GM10266 (cell line): ENCODE measurements around the gene GATAD2A.
"Not testable (repeated sequence)": the region's sequence is repeated elsewhere in the genome, so short reads cannot be mapped to it uniquely, and the experiment has no call there.

Experiments
- DNase-seq: peaks from one replicate; pipeline ENCODE4 v3.0.0; 2012; ENCODE audit errors: extremely low spot score
- TF ChIP-seq, protein P1 (sequence below): IDR thresholded peaks from 2 replicates; pipeline ENCODE4 v1.5.1; 2012; ENCODE audit warnings: mild to moderate bottlenecking, low read depth; ENCODE audit not compliant: control insufficient read depth, insufficient read depth; ENCODE audit errors: missing control alignments

The GATAD2A gene

DNA sequence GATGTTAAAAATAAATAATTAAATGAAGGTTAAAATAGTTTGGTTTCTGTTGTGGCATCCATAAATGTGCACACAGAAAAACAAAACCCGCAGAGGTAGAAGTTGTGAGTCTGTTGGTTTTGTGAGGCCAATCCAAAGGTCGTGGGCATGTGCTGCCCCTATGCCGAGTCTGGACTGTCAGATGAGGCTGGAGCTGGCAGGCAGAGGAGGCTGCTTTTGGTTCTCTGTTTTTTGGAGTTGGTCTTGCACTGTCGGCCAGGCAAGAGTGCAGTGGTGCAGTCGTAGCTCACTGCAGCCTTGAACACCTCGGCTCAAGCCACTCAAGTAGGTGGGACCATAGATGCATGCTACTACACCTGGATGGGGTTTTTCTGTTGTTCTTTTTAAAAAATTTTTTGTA, 66.2 kb downstream of the GATAD2A start:
- DNase-seq, result no peak
- TF ChIP-seq, protein P1, sequence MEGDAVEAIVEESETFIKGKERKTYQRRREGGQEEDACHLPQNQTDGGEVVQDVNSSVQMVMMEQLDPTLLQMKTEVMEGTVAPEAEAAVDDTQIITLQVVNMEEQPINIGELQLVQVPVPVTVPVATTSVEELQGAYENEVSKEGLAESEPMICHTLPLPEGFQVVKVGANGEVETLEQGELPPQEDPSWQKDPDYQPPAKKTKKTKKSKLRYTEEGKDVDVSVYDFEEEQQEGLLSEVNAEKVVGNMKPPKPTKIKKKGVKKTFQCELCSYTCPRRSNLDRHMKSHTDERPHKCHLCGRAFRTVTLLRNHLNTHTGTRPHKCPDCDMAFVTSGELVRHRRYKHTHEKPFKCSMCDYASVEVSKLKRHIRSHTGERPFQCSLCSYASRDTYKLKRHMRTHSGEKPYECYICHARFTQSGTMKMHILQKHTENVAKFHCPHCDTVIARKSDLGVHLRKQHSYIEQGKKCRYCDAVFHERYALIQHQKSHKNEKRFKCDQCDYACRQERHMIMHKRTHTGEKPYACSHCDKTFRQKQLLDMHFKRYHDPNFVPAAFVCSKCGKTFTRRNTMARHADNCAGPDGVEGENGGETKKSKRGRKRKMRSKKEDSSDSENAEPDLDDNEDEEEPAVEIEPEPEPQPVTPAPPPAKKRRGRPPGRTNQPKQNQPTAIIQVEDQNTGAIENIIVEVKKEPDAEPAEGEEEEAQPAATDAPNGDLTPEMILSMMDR, result no peak

DNA sequence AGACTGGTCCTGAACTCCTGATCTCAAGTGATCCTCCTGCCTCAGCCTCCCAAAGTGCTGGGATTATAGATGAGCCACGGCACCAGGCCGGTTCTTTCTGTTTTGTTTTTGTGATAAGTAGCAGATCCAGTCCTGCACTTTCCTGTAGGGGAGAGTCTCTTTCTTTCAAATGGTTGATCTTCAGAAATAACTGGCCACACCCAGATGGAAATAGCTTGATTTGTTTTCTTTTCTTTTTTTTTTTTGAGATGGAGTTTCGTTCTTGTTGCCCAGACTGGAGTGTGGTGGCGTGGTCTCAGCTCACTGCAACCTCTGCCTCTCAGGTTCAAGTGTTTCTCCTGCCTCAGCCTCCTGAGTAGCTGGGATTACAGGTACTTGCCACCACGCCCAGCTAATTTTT, 66.6 kb downstream of the GATAD2A start:
- not testable (repeated sequence) for DNase-seq

DNA sequence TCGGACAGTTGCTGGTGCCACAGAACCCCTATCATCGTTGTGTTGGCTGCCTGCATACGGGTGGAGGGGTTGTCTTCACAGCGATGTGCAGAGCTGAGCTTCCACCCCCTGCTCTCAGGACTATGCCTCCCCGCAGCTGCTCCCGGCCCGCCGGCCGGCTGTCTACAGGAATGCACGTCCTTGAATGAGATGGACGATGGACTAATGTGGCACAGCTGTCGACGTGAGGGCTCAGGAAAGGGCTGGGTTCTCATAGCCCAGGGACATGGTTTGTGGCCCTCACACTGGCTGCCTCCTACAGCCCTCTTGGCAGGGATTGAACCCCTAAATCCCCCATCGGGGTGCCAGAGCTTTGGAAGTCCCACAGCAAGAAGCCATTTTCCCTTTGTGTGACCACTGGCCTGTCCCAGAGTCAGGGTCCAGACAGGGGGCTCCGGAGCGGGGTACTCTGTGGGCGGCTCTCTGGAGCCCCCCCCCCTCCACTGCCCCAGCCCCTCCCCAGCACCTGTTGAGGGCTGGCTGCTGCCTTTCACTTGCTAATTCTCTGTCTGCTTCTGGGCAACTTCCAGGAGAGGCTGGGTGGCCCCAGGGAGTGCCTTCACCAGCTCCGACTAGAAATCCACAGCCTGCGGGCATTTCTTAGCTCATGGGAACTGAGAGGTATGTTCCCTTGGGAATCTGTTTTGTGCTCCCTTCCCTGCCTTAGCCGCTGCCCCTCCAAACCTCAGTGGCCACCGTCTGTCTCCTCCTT, 69.7 kb downstream of the GATAD2A start:
- no peak for DNase-seq
- TF ChIP-seq, protein P1, result no peak

DNA sequence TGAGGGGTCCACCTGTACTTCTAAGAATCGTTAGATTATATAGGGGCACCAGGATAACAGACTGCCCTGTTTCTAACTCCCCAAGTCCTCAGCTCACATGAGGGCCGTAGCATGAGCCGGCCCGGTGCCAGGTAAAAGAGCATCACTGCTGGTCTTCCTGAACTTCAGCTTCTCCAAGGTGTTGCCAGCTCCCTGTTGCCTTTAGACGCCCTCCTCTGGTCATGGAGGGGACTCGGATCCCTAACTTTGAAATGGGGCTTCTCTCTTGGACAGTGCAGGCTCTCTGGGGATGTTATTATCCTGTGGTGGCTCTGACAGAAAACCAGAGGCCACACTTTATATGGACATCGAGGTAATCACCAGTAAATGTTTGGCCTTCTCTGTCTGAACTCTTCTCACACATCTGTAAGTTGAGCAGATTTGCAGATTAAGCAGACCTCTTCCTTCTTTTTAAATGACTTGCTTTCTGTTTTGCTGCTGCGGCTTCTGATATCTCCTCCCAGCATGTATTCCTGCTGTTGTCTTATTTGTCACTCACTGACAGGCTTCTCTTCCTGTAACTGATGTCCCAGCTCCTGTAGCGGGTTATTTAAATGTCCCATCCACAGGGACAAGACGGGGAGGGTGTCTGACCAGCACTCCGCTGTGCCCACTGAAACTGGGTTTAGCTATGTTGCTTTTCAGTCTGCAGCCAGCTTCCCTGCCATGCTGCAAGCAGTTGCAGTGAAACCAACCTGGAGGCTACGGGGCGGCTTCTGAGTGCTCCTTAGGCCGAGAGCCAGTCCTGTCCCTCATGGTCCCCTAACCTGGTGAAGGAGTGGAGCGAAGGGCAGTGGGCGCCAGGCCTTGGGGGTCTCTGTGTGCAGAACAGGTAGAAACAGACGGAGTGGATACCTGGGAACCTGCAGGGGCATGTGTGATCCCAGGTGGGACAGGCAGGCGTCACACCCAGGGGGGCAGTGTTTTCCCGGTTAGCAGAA, 70.7 kb downstream of the GATAD2A start:
- DNase-seq, result no peak
- TF ChIP-seq, protein P1, result peak; percentile 33

DNA sequence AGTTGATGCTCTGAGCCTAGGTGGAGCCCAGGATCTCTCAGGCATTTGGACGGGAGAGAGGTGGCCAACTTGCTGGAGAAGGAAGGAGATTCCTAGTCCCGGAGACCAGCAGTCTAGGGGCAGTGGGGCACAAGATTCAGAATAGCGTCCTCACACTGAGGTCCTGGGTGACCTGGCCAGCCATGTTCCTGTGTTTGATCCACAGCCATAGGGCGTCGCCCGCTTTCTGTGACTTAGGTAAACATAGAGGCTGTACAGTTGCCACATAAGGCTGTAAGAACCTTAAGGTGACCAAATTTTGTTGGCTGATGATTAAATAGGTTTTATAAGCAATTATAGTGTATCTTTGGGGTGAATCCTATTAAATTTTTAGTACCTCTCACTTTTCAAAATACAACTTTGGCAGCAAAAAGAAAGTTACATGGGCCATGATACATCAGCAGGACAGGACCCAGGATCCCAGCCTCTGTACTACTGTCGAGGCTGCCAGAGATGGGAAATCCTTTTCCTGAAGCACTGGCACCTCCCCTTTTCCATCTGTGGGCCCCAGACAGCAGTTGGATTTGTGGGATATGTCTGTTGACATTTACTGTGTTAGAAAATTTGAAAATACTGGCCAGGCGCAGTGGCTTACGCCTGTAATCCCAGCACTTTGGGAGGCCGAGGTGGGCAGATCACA, 72.4 kb downstream of the GATAD2A start:
- no peak for DNase-seq
- TF ChIP-seq, protein P1, result no peak

DNA sequence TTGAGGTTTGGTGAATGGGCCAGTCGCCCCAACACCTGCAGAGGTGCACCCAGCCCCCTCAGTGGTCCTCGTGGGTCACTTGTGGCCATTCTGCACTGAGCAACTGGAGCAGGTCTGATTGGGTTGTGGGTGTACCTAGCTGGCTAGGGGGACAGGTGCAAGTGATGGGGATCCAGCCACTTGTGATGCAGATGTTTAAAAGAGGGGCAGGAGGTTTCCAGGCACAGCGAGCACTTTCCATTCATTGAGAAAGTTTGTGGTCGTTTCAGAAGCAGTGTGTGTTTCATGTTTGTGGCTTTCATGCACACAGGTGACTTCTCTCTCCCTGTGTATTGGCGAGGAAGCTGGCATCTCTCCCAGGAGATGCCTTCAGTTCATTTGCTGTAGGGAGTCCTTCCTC, 75.2 kb downstream of the GATAD2A start:
- TF ChIP-seq, protein P1, result no peak
- no peak for DNase-seq

DNA sequence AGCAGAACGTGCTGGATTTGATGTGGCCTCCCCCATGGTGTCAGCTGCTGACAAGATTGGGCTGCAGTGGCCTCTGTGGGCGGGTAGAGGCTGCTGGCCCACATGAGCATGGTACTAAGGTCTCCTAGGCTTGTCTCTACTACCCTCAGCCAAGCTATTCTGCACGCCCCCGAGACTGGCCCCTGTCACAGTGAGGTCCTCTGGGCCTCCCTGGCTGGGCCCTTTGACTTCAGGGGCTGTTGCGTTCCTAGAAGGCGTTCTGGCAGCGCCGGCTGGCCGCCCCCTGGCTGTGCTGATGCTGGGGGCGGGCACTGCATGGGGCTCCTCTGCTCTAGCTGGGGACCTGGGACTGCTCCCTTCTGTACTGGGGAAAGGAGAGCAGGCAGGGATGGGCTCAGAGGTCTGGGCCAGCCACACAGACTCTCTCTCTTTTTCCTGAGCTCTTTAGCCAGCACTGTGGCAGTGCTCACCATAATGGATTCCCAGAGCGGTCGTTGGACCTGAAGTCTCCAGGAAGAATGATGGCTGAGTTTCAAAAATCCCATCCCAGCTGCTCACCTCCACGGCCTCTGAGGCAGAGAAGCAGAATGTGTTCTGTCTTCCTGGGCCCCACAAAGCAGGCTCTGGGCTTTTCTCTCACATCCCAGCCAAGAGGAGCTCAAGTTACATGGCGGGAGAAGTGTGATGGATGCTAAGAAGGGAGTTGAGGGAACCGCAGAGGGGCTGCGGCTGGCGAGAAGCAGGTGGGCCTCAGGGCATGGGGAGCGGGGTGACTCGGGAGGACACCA, 77.5 kb downstream of the GATAD2A start:
- no peak for DNase-seq
- TF ChIP-seq, protein P1, result no peak
